CD4-positive, CD25-positive, alpha-beta regulatory T cell (primary cell): ENCODE measurements around the gene CCM2L. TPM values are rescaled to one million over a fixed set of nuclear protein-coding genes. Genes with fewer than 3 reads are reported as not detected.

Experiments used
- ATAC-seq, 2 donors: fragments of 150-1000 bp; cut with Tn5 transposase; one replicate each; pipeline ENCODE4 v1.10.0; 2021; ENCODE audit warnings: low read depth in 2 of 2, moderate number of reproducible peaks in 2 of 2, moderate library complexity in 1 of 2
- DNase-seq, 3 donors: peaks; one replicate each; pipeline versions ENCODE4 v3.0.0 to v3.0.0-alpha.2; 2012 to 2022; ENCODE audit warnings: mixed read lengths in 1 of 3
- H3K27ac ChIP-seq: one replicate; pipeline ENCODE4 v1.7.0; 2013; ENCODE audit warnings: mild to moderate bottlenecking, low read length; ENCODE audit not compliant: insufficient read depth, poor library complexity, severe bottlenecking
- H3K27me3 ChIP-seq: one replicate; pipeline ENCODE4 v1.7.0; 2013; ENCODE audit warnings: low read length; ENCODE audit not compliant: control insufficient read depth, insufficient read depth
- H3K36me3 ChIP-seq: one replicate; pipeline ENCODE4 v1.7.0; 2013; ENCODE audit warnings: mild to moderate bottlenecking, low read length, moderate library complexity; ENCODE audit not compliant: control insufficient read depth, insufficient read depth
- H3K4me1 ChIP-seq: 2 replicates; pipeline ENCODE4 v1.7.0; 2013; ENCODE audit warnings: mild to moderate bottlenecking, low read length; ENCODE audit not compliant: insufficient read depth, control insufficient read depth, poor library complexity, severe bottlenecking
- H3K4me3 ChIP-seq: one replicate; pipeline ENCODE4 v1.7.0; 2013; ENCODE audit warnings: low read depth, mild to moderate bottlenecking, low read length, moderate library complexity
- H3K9me3 ChIP-seq, 2 experiments: 1 replicate in 1 of 2; 2 replicates in 1 of 2; pipeline ENCODE4 v1.7.0; 2013; ENCODE audit warnings: low read length in 2 of 2, mild to moderate bottlenecking in 1 of 2, moderate library complexity in 1 of 2; ENCODE audit not compliant: control insufficient read depth in 2 of 2
- H3K27ac Mint-ChIP-seq, 3 donors: one replicate each; pipeline ENCODE4 v1.8.0; 2020 to 2022; ENCODE audit warnings: mild to moderate bottlenecking in 3 of 3, mixed read lengths in 3 of 3, moderate library complexity in 2 of 3
- H3K27me3 Mint-ChIP-seq: one replicate; pipeline ENCODE4 v1.8.0; 2022; ENCODE audit warnings: mild to moderate bottlenecking, mixed read lengths
- H3K36me3 Mint-ChIP-seq: one replicate; pipeline ENCODE4 v1.8.0; 2020; ENCODE audit warnings: mixed read lengths
- H3K4me1 Mint-ChIP-seq, 4 donors: one replicate each; pipeline ENCODE4 v1.8.0; 2020 to 2022; ENCODE audit warnings: mixed read lengths in 4 of 4, mild to moderate bottlenecking in 1 of 4
- H3K4me3 Mint-ChIP-seq, 4 donors: one replicate each; pipeline ENCODE4 v1.8.0; 2020 to 2022; ENCODE audit warnings: mild to moderate bottlenecking in 4 of 4, mixed read lengths in 4 of 4, moderate library complexity in 3 of 4
- H3K9me3 Mint-ChIP-seq, 7 donors: one replicate each; pipeline ENCODE4 v1.8.0; 2020 to 2022; ENCODE audit warnings: mixed read lengths in 7 of 7, mild to moderate bottlenecking in 3 of 7, moderate library complexity in 2 of 7
- polyA plus RNA-seq, 4 donors: library from polyadenylated mRNA; unstranded; fragments of 300-500 nt; fragmentation: Illumina TruSeq; gene quantifications; one replicate each; pipeline ENCODE4 v1.2.3, GENCODE V29; 2021
- total RNA-seq: library from RNA; stranded (reverse); gene quantifications from one replicate; pipeline ENCODE4 v1.2.3, GENCODE V29; 2022

CCM2L gene
- total and polyA plus RNA-seq, 5 donors from 2014 or later, result not detected

GRCh38 chr20:32075534-32075933, 65.3 kb downstream of the CCM2L start:
- ATAC-seq (no peak), DNase-seq (no peak)
- H3K9me3 ChIP-seq, result no peaks in the 10 kb centered on the region
- no peaks in the 10 kb centered on the region for H3K4me1 ChIP-seq
- no peaks in the 10 kb centered on the region for H3K36me3 Mint-ChIP-seq
- H3K4me3 ChIP-seq, result no peak overlapping the region
- peaks cover 2% of the 10 kb centered on the region for H3K27me3 ChIP-seq
- peaks cover 6% of the 10 kb centered on the region for H3K27me3 Mint-ChIP-seq
- H3K4me1 Mint-ChIP-seq, result peaks cover 0 to 5% (median 0%) of the 10 kb centered on the region in 4 donors
- H3K4me3 Mint-ChIP-seq, result no peak overlapping the region
- no peaks in the 10 kb centered on the region for H3K36me3 ChIP-seq
- no peak overlapping the region for H3K27ac Mint-ChIP-seq
- H3K9me3 Mint-ChIP-seq, result peaks cover 0 to 4% (median 0%) of the 10 kb centered on the region in 7 donors
- H3K27ac ChIP-seq, result no peak overlapping the region

GRCh38 chr20:32077190-32077589, 67.0 kb downstream of the CCM2L start:
- Mint-ChIP-seq H3K36me3 (no peaks in the 10 kb centered on the region), H3K27me3 (peaks cover 4% of the 10 kb centered on the region), H3K4me1 (peaks cover 0 to 3% (median 0%) of the 10 kb centered on the region in 4 donors), H3K27ac (no peak overlapping the region), H3K9me3 (peaks cover 0 to 4% (median 0%) of the 10 kb centered on the region in 7 donors), H3K4me3 (no peak overlapping the region)
- H3K36me3 ChIP-seq, result no peaks in the 10 kb centered on the region
- peaks cover 4% of the 10 kb centered on the region for H3K27me3 ChIP-seq
- ATAC-seq (no peak), DNase-seq (no peak)
- no peak overlapping the region for H3K27ac ChIP-seq
- no peaks in the 10 kb centered on the region for H3K9me3 ChIP-seq
- no peaks in the 10 kb centered on the region for H3K4me1 ChIP-seq
- no peak overlapping the region for H3K4me3 ChIP-seq

- H3K36me3 ChIP-seq, result no peaks in the 10 kb centered on the region
- no peaks in the 10 kb centered on the region for H3K4me1 ChIP-seq
- peaks cover 11% of the 10 kb centered on the region for H3K27me3 Mint-ChIP-seq
- no peak overlapping the region for H3K4me3 ChIP-seq
- no peak overlapping the region for H3K4me3 Mint-ChIP-seq
- peaks cover 0 to 5% (median 0%) of the 10 kb centered on the region in 7 donors for H3K9me3 Mint-ChIP-seq
- no peaks in the 10 kb centered on the region for H3K9me3 ChIP-seq
- no peaks in the 10 kb centered on the region for H3K36me3 Mint-ChIP-seq
- ATAC-seq (no peak), DNase-seq (no peak)
- no peak overlapping the region for H3K27ac Mint-ChIP-seq
- H3K27me3 ChIP-seq, result peaks cover 4% of the 10 kb centered on the region
- peaks cover 0 to 3% (median 0%) of the 10 kb centered on the region in 4 donors for H3K4me1 Mint-ChIP-seq
- H3K27ac ChIP-seq, result no peak overlapping the region
Observed at GRCh38 chr20:32078322-32078721, 68.1 kb downstream of the CCM2L start.

GRCh38 chr20:32078791-32079190, 68.6 kb downstream of the CCM2L start:
- H3K27me3 Mint-ChIP-seq, result peaks cover 11% of the 10 kb centered on the region
- no peaks in the 10 kb centered on the region for H3K36me3 Mint-ChIP-seq
- no peak for ATAC-seq
- H3K9me3 Mint-ChIP-seq, result peaks cover 0 to 5% (median 0%) of the 10 kb centered on the region in 7 donors
- Histone ChIP-seq H3K27ac (no peak overlapping the region), H3K9me3 (no peaks in the 10 kb centered on the region), H3K36me3 (no peaks in the 10 kb centered on the region), H3K4me1 (no peaks in the 10 kb centered on the region), H3K4me3 (no peak overlapping the region), H3K27me3 (peaks cover 4% of the 10 kb centered on the region)
- no peak for DNase-seq
- peaks cover 0 to 3% (median 0%) of the 10 kb centered on the region in 4 donors for H3K4me1 Mint-ChIP-seq
- H3K27ac Mint-ChIP-seq, result no peak overlapping the region
- no peak overlapping the region for H3K4me3 Mint-ChIP-seq

- DNase-seq (no peak), ATAC-seq (no peak)
- Mint-ChIP-seq H3K27me3 (peaks cover 11% of the 10 kb centered on the region), H3K36me3 (no peaks in the 10 kb centered on the region), H3K9me3 (peaks cover 0 to 5% (median 0%) of the 10 kb centered on the region in 7 donors), H3K4me3 (no peak overlapping the region), H3K4me1 (peaks cover 0 to 3% (median 0%) of the 10 kb centered on the region in 4 donors), H3K27ac (no peak overlapping the region)
- Histone ChIP-seq H3K27me3 (peaks cover 4% of the 10 kb centered on the region), H3K27ac (no peak overlapping the region), H3K4me1 (no peaks in the 10 kb centered on the region), H3K9me3 (no peaks in the 10 kb centered on the region), H3K4me3 (no peak overlapping the region), H3K36me3 (no peaks in the 10 kb centered on the region)
Observed at GRCh38 chr20:32079655-32080109, 69.4 kb downstream of the CCM2L start.

GRCh38 chr20:32080783-32081182, 70.5 kb downstream of the CCM2L start:
- H3K36me3 Mint-ChIP-seq, result no peaks in the 10 kb centered on the region
- no peaks in the 10 kb centered on the region for H3K9me3 ChIP-seq
- peaks cover 4% of the 10 kb centered on the region for H3K27me3 ChIP-seq
- no peaks in the 10 kb centered on the region for H3K36me3 ChIP-seq
- H3K9me3 Mint-ChIP-seq, result peaks cover 0 to 5% (median 0%) of the 10 kb centered on the region in 7 donors
- DNase-seq (no peak), ATAC-seq (no peak)
- H3K4me3 Mint-ChIP-seq, result no peak overlapping the region
- H3K27ac ChIP-seq, result no peak overlapping the region
- H3K4me1 Mint-ChIP-seq, result peaks cover 0 to 3% (median 0%) of the 10 kb centered on the region in 4 donors
- H3K27me3 Mint-ChIP-seq, result peaks cover 11% of the 10 kb centered on the region
- H3K4me1 ChIP-seq, result no peaks in the 10 kb centered on the region
- H3K4me3 ChIP-seq, result no peak overlapping the region
- no peak overlapping the region for H3K27ac Mint-ChIP-seq

Other genes starting within 250 kb of the CCM2L start
- not detected for gene MYLK2, start 191.1 kb upstream of the CCM2L start, total RNA-seq
- gene MYLK2, start 191.1 kb upstream of the CCM2L start, polyA plus RNA-seq, result not detected
- gene FOXS1, start 164.8 kb upstream of the CCM2L start, total RNA-seq, result not detected
- gene FOXS1, start 164.8 kb upstream of the CCM2L start, polyA plus RNA-seq, result not detected
- not detected for gene DUSP15, start 139.9 kb upstream of the CCM2L start, total RNA-seq
- gene DUSP15, start 139.9 kb upstream of the CCM2L start, polyA plus RNA-seq, result not detected
- gene TTLL9, start 139.8 kb upstream of the CCM2L start, total RNA-seq, result not detected
- gene TTLL9, start 139.8 kb upstream of the CCM2L start, polyA plus RNA-seq, result not detected
- gene PDRG1, start 58.4 kb upstream of the CCM2L start, total RNA-seq, result 10.3 TPM
- gene PDRG1, start 58.4 kb upstream of the CCM2L start, polyA plus RNA-seq, result 10 to 100 TPM; 12.0 to 27.6 (median 20.4) TPM
- 0.07 TPM for gene XKR7, start 42.3 kb upstream of the CCM2L start, total RNA-seq
- gene XKR7, start 42.3 kb upstream of the CCM2L start, polyA plus RNA-seq, result not detected
- gene HCK, start 41.8 kb downstream of the CCM2L start, total RNA-seq, result not detected
- gene HCK, start 41.8 kb downstream of the CCM2L start, polyA plus RNA-seq, result under 1 TPM in 3 of 4 donors, not detected in 1; 0.23 to 0.87 (median 0.25) TPM
- 36.3 TPM for gene TM9SF4, start 99.3 kb downstream of the CCM2L start, total RNA-seq
- 10 to 100 TPM; 28.7 to 31.4 (median 29.4) TPM for gene TM9SF4, start 99.3 kb downstream of the CCM2L start, polyA plus RNA-seq
- 22.9 TPM for gene PLAGL2, start 197.3 kb downstream of the CCM2L start, total RNA-seq
- gene PLAGL2, start 197.3 kb downstream of the CCM2L start, polyA plus RNA-seq, result 1 to 10 TPM; 2.8 to 5.3 (median 4.0) TPM
- gene POFUT1, start 197.4 kb downstream of the CCM2L start, total RNA-seq, result 14.1 TPM
- gene POFUT1, start 197.4 kb downstream of the CCM2L start, polyA plus RNA-seq, result 10 to 100 TPM; 10.0 to 14.3 (median 12.0) TPM